HG02852 (cell line): ENCODE data around the gene PPT1.

Source experiments
- ATAC-seq: cut with Tn5 transposase; IDR thresholded peaks from one replicate; pipeline ENCODE4 v1.9.1; 2021; ENCODE audit warnings: mild to moderate bottlenecking, moderate library complexity; ENCODE audit not compliant: unreplicated experiment

Gene PPT1

GRCh38 chr1:40032240-40032891 lies 64.7 kb downstream of the PPT1 start:
- no peak for ATAC-seq

DNA sequence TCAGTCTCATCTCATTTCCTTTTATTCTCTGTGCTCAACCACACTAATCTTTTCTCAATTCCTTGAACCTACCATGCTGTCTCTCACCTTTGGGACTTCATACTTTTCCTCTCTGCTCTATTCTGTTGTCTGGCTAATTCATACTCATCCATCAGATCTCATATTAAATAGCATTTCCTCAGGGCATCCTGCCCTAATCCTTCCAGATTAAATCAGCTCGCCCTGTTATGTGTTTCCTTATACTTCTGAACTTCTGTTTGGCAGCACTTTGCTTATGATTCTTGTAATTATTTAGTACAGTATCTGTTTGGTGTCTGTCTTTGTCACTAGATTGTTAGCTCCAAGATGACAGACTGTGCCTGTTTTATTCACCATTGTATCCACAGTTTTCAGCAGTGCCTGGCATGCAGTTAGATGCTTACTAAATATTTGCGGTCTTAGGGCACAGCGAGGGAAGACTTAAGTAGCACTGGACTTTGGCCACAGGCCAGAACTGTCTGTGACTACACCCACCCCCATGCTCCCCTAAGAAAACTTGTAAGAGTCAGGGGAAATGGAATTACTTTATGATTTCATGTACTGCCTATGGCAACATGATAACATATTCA lies 66.4 kb downstream of the PPT1 start:
- ATAC-seq, result no peak

GRCh38 chr1:40029608-40030007 lies 67.4 kb downstream of the PPT1 start:
- ATAC-seq, result no peak

- no peak for ATAC-seq
Observed at GRCh38 chr1:40027647-40028046, 69.4 kb downstream of the PPT1 start.

DNA sequence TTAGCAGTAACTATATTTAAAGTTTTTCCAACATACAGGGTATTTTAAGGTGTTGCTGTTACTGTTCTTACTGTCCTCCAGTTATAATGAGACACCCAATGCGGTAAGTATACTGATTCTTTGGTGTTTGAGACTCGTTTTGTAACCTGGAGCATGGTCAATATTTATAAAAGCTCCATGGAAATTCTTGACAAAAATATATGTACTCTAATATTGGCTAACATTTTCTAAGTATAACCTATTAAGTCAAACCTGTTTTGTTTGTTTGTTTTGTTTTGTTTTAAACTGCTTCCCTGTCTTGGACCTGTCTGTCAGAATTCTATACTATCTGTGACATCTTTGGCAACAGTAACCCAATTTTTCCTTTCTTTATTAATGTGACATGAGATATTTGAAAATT lies 72.4 kb downstream of the PPT1 start:
- ATAC-seq, result no peak

DNA sequence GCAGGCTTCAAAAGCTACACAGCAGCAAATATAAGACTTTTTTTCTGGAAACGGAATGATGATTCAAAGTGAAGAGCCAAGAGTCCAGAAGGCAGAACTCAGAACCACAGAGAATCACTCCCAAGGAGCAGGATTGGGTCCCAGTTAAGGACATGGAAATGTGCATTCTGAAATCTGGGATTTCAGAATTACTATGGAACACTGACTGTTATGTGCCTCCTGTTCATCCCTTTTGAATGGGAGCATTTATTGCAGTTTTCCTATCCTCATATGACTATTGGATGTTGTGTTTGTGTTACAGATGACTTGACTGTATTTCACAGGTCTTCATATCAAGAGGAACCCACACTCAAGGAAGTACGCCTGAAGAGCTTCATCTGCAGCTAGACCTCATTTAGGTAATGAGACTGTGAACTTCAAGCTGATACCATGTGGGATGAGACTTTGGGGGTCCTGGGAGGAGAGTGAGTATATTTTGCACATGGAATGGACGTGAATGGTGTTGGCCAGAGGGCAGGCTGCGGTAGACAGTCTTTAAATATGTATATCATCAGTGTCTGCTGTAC lies 73.6 kb downstream of the PPT1 start:
- no peak for ATAC-seq
